Lower lobe of right lung (tissue), 2 donors: ENCODE results near the gene MAGED4. TPM values are rescaled to one million over a fixed set of nuclear protein-coding genes. Genes with fewer than 3 reads are reported as not detected.
"Not testable (repeated sequence)": the region's sequence is repeated elsewhere in the genome, so short reads cannot be mapped to it uniquely, and the experiment has no call there.

Experiments used
- ATAC-seq, 2 donors: fragments of 200-7000 bp; cut with Tn5 transposase; one replicate each; pipeline ENCODE4 v1.9.1; 2020 to 2022; ENCODE audit warnings: mild to moderate bottlenecking in 2 of 2, moderate library complexity in 2 of 2
- DNase-seq: peaks from one replicate; pipeline ENCODE4 v3.0.0-alpha.2; 2020
- H3K27ac ChIP-seq: fragments of 200-600 bp; one replicate; pipeline ENCODE4 v1.8.0; 2022
- H3K27me3 ChIP-seq: fragments of 200-600 bp; one replicate; pipeline ENCODE4 v1.8.0; 2022; ENCODE audit warnings: low read depth
- H3K36me3 ChIP-seq: fragments of 200-600 bp; one replicate; pipeline ENCODE4 v1.8.0; 2022; ENCODE audit warnings: mild to moderate bottlenecking
- H3K4me1 ChIP-seq: fragments of 200-600 bp; one replicate; pipeline ENCODE4 v1.8.0; 2022
- H3K4me3 ChIP-seq: fragments of 200-600 bp; one replicate; pipeline ENCODE4 v1.8.0; 2022; ENCODE audit warnings: mild to moderate bottlenecking
- H3K9me3 ChIP-seq: fragments of 200-600 bp; one replicate; pipeline ENCODE4 v1.8.0; 2022
- intact Hi-C: fragments of 100-400 bp; cut with DNase I; formaldehyde crosslinking; loops from one replicate; pipeline ENCODE4 v1.11.0; 2022
- total RNA-seq: library from RNA; stranded (reverse); fragmentation: NEBNext Ultra II Directional; extraction: Animal tissue kit (Norgen Biotek cat#: 25700); gene quantifications from one replicate; pipeline ENCODE4 v1.2.1, GENCODE V29; 2021
- TF ChIP-seq, protein P1 (sequence below): fragments of 200-600 bp; IDR thresholded peaks from one replicate; pipeline ENCODE4 v1.8.0; 2022; ENCODE audit warnings: antibody characterized with exemption, mild to moderate bottlenecking
- donor health status: DM: no; HTN: yes; CAD: no; lungs with severe emphysema.

MAGED4 gene
- total RNA-seq, 1 donor from 2014 or later = 3.2 TPM

DNA sequence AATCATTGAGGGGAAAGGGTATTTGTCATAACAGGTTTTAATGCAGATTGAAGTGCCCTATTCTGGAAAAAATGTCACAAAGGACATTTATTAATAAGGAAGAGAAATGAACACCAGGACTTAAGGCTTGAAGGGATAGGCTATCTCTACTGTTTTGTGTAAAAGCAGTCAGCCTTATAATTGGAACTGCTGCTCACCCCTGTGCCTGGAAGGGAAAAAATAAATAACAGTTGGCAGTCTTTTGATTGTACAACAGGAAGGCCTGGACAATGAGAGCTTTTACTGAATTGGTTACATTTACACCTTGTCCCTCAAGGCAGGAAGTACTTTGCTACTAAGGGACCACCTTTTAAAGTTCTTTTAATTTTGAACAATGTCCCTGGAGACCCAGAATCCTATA is 17.8 kb upstream of the MAGED4 start:
- intact Hi-C loops = no loop called here
- no peak for DNase-seq
- H3K36me3 ChIP-seq = no peaks in the 10 kb centered on the region
- no peaks in the 10 kb centered on the region for H3K4me1 ChIP-seq
- TF ChIP-seq, protein P1, sequence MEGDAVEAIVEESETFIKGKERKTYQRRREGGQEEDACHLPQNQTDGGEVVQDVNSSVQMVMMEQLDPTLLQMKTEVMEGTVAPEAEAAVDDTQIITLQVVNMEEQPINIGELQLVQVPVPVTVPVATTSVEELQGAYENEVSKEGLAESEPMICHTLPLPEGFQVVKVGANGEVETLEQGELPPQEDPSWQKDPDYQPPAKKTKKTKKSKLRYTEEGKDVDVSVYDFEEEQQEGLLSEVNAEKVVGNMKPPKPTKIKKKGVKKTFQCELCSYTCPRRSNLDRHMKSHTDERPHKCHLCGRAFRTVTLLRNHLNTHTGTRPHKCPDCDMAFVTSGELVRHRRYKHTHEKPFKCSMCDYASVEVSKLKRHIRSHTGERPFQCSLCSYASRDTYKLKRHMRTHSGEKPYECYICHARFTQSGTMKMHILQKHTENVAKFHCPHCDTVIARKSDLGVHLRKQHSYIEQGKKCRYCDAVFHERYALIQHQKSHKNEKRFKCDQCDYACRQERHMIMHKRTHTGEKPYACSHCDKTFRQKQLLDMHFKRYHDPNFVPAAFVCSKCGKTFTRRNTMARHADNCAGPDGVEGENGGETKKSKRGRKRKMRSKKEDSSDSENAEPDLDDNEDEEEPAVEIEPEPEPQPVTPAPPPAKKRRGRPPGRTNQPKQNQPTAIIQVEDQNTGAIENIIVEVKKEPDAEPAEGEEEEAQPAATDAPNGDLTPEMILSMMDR = no peak
- no peaks in the 10 kb centered on the region for H3K27me3 ChIP-seq
- no peaks in the 10 kb centered on the region for H3K9me3 ChIP-seq
- H3K4me3 ChIP-seq = no peak overlapping the region
- H3K27ac ChIP-seq = no peak overlapping the region
- no peak for ATAC-seq

DNA sequence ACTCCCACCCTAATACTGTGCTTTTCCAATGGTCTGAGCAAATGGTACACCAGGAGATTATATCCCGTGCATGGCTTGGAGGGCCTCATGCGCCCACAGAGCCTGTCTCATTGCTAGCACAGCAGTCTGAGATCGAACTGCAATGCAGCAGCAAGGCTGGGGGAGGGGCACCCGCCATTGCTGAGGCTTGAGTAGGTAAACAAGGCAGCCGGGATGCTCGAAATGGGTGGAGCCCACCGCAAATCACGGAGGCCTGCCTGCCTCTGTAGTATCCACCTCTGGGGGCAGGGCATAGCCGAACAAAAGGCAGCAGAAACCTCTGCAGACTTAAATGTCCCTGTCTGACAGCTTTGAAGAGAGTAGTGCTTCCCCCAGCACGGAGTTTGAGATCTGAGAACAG is 13.6 kb upstream of the MAGED4 start:
- H3K27me3 ChIP-seq, H3K36me3 ChIP-seq, ATAC-seq, H3K27ac ChIP-seq, H3K4me1 ChIP-seq, H3K9me3 ChIP-seq, DNase-seq, H3K4me3 ChIP-seq, intact Hi-C loops: not testable (repeated sequence)

GRCh38 chrX:52185078-52185453 is 378 bp downstream of the MAGED4 start:
- DNase-seq, H3K4me1 ChIP-seq, H3K36me3 ChIP-seq, intact Hi-C loops, H3K27ac ChIP-seq, H3K9me3 ChIP-seq, H3K4me3 ChIP-seq, H3K27me3 ChIP-seq: not testable (repeated sequence)
- peak in 1 of 2 donors; percentile 29 for ATAC-seq

GRCh38 chrX:52211405-52211804 is 26.7 kb downstream of the MAGED4 start:
- H3K36me3 ChIP-seq, ATAC-seq, H3K4me1 ChIP-seq, H3K27ac ChIP-seq, H3K4me3 ChIP-seq, H3K9me3 ChIP-seq, intact Hi-C loops, DNase-seq, H3K27me3 ChIP-seq: not testable (repeated sequence)

- intact Hi-C loops = no loop called here
- H3K4me3 ChIP-seq = no peak overlapping the region
- TF ChIP-seq, protein P1 = no peak
- no peak overlapping the region for H3K27ac ChIP-seq
- H3K27me3 ChIP-seq = no peaks in the 10 kb centered on the region
- DNase-seq (no peak), ATAC-seq (no peak)
- no peaks in the 10 kb centered on the region for H3K36me3 ChIP-seq
- no peaks in the 10 kb centered on the region for H3K4me1 ChIP-seq
- H3K9me3 ChIP-seq = no peaks in the 10 kb centered on the region
These were observed 28.6 kb downstream of the MAGED4 start for GRCh38 chrX:52213276-52213675.

GRCh38 chrX:52216541-52216940 is 31.9 kb downstream of the MAGED4 start:
- ATAC-seq (no peak), DNase-seq (no peak)
- H3K27ac ChIP-seq = no peak overlapping the region
- H3K9me3 ChIP-seq = no peaks in the 10 kb centered on the region
- TF ChIP-seq, protein P1 = no peak
- intact Hi-C loops = no loop called here
- no peaks in the 10 kb centered on the region for H3K4me1 ChIP-seq
- no peaks in the 10 kb centered on the region for H3K27me3 ChIP-seq
- H3K36me3 ChIP-seq = no peaks in the 10 kb centered on the region
- H3K4me3 ChIP-seq = no peak overlapping the region

- H3K4me3 ChIP-seq = no peak overlapping the region
- intact Hi-C loops = no loop called here
- H3K4me1 ChIP-seq = no peaks in the 10 kb centered on the region
- H3K27ac ChIP-seq = no peak overlapping the region
- H3K36me3 ChIP-seq = no peaks in the 10 kb centered on the region
- TF ChIP-seq, protein P1 = no peak
- DNase-seq = no peak
- no peak for ATAC-seq
- no peaks in the 10 kb centered on the region for H3K9me3 ChIP-seq
- H3K27me3 ChIP-seq = no peaks in the 10 kb centered on the region
These were observed 32.9 kb downstream of the MAGED4 start for GRCh38 chrX:52217494-52218160.
